ENCODE data around the gene PRKCA. TPM values are rescaled to one million over a fixed set of nuclear protein-coding genes. Genes with fewer than 3 reads are reported as not detected.

The PRKCA gene
- total RNA-seq, 4 donors from 2014 or later = 9.6 to 15.5 (median 11.1) TPM

DNA sequence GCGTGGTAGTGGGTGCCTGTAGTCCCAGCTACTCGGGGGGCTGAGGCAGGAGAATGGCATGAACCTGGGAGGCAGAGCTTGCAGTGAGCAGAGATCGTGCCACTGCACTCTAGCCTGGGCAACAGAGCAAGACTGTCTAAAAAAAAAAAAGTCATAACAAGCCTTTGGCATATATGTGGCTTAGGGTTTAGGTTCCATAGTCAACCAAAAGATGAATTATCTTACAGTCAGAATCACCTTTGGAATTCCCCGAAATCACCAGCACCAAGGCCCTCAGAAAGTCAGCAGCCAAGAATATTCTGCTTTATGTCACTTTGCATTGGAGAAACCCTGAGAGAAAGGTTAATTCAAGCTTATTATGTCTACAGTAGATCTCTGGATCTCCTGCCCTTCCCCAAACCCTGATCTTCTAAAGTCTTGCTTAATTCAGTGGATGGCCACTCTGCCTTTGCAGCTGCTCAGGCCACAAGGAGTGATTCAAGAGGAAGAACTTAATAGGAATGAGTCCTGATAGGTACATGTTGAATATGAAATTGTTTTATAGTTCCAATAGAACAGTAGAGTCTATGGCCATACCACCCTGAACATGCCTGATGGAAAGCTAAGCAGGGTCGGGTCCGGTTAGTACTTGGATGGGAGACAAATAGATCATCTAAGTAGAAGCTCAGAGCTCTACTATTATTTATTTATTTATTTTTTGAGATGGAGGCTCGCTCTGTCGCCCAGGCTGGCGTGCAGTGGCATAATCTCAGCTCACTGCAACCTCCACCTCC lies 336.5 kb downstream of the PRKCA start:
- TF ChIP-seq, protein P1, sequence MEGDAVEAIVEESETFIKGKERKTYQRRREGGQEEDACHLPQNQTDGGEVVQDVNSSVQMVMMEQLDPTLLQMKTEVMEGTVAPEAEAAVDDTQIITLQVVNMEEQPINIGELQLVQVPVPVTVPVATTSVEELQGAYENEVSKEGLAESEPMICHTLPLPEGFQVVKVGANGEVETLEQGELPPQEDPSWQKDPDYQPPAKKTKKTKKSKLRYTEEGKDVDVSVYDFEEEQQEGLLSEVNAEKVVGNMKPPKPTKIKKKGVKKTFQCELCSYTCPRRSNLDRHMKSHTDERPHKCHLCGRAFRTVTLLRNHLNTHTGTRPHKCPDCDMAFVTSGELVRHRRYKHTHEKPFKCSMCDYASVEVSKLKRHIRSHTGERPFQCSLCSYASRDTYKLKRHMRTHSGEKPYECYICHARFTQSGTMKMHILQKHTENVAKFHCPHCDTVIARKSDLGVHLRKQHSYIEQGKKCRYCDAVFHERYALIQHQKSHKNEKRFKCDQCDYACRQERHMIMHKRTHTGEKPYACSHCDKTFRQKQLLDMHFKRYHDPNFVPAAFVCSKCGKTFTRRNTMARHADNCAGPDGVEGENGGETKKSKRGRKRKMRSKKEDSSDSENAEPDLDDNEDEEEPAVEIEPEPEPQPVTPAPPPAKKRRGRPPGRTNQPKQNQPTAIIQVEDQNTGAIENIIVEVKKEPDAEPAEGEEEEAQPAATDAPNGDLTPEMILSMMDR (IDR thresholded peaks at IDR 0.05) = no peak
- TF ChIP-seq POLR2A (IDR thresholded peaks at IDR 0.05) = no peak
- intact Hi-C loops (cut with DNase I; ENCODE audit: low total_unique reads) = no loop called here
- WGBS, 2 donors = 96 to 98% methylated on average over 9 of the region's 9 CpGs
- peak in 1 of 2 donors; percentile 2 for DNase-seq (ENCODE audit: low spot score in 2 of 2)
- no peak overlapping the region for H3K4me3 ChIP-seq (ENCODE audit: low read depth, poor library complexity, severe bottlenecking)

DNA sequence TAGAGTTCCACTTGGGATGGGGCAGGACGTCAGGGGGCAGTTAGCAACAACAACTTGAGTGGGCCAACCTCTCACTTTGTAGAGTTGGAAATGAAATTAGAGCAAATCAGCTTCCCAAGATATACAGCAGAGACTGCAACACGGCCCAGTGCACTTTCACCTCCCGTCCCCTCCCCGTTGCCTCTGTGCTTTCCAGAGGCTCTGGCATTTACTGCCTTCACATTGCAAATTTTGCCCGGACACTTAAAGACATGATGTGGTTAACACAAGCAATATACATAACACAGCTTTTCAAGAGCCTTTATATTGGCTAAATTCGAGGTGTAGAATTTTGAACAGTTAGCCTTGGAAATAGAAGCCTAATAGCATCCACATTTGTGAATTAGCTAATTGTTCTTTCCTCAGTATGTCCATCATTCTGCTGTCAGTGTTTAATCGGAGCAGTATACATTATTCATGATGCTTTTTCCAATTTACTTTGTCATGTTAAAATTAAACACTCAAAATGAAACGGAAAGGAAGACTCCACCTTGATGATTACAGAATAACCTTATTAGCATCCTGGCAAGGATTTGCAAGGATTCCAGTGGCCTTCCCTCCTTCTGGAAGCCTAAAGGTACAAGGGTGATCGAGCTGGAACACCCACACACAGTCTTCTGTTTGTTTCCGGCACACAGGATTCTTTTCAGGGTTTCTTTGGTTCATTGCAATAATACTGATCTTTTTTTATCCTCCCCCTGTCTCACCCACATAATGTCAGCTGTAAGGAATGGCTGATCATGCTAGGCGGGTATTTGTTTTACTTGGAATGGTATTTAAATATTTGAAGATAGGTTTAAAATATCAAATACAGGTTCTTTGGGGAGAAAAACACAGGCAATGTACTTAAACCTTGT lies 341.6 kb downstream of the PRKCA start:
- 67 to 80% methylated on average over 11 of the region's 11 CpGs for WGBS, 2 donors
- TF ChIP-seq POLR2A (IDR thresholded peaks at IDR 0.05) = no peak
- peak in 1 of 2 donors; percentile 13 for DNase-seq (ENCODE audit: low spot score in 2 of 2)
- no peak overlapping the region for H3K4me3 ChIP-seq (ENCODE audit: low read depth, poor library complexity, severe bottlenecking)
- intact Hi-C loops (cut with DNase I; ENCODE audit: low total_unique reads) = no loop called here

DNA sequence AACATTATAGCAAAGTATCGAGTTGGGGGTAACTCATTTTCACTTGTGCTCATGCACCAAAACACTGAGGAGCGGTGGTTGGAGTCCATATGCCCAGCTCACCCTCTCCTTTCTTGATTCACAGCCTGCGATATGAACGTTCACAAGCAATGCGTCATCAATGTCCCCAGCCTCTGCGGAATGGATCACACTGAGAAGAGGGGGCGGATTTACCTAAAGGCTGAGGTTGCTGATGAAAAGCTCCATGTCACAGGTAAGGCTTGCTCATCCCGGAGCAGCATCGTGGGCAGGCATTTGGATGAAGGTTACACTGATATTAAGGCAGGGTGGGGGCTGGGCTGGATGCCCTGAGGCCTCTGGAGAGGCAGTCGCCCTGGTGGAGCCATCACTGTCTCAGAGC lies 342.8 kb downstream of the PRKCA start:
- WGBS, 2 donors = 94 to 98% methylated on average over 10 of the region's 10 CpGs
- DNase-seq (ENCODE audit: low spot score in 2 of 2) = peak in 1 of 2 donors; percentile 59
- no peak overlapping the region for H3K4me3 ChIP-seq (ENCODE audit: low read depth, poor library complexity, severe bottlenecking)
- intact Hi-C loops (cut with DNase I; ENCODE audit: low total_unique reads) = no loop called here
- TF ChIP-seq, protein P1 (IDR thresholded peaks at IDR 0.05) = no peak
- TF ChIP-seq POLR2A (IDR thresholded peaks at IDR 0.05) = no peak

DNA sequence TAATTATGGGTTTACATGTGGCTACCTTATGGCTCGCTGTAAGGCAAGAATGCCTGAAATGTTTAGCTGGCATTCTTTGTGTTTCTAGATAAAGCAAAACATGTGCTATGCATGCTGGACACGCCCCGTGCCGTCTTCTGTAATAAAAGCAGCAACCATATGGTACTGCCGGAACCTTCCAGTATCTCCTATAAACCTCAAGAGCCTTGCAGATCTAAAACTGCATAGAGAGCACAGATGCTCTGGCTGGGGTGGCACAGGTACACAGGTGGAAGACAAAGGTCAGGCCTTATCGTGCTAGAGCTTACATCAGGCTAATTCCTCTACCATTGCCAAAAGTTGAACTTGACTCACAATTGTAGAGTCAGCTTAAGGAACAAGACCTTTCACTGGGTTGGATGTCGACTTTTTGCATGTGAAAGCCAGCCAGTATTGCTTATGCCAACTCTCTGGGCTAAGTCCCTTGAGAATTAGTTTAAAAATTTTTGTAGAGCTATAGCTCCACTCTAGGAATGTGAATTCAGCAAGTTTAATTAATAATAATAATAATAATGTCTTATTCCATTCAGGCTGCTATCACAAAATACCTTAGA lies 345.1 kb downstream of the PRKCA start:
- WGBS, 2 donors = 74 to 78% methylated on average over 7 of the region's 7 CpGs
- no peak for TF ChIP-seq POLR2A (IDR thresholded peaks at IDR 0.05)
- TF ChIP-seq, protein P1 (IDR thresholded peaks at IDR 0.05) = no peak
- no peak for DNase-seq (ENCODE audit: low spot score in 2 of 2)
- intact Hi-C loops (cut with DNase I; ENCODE audit: low total_unique reads) = no loop called here
- no peak overlapping the region for H3K4me3 ChIP-seq (ENCODE audit: low read depth, poor library complexity, severe bottlenecking)

DNA sequence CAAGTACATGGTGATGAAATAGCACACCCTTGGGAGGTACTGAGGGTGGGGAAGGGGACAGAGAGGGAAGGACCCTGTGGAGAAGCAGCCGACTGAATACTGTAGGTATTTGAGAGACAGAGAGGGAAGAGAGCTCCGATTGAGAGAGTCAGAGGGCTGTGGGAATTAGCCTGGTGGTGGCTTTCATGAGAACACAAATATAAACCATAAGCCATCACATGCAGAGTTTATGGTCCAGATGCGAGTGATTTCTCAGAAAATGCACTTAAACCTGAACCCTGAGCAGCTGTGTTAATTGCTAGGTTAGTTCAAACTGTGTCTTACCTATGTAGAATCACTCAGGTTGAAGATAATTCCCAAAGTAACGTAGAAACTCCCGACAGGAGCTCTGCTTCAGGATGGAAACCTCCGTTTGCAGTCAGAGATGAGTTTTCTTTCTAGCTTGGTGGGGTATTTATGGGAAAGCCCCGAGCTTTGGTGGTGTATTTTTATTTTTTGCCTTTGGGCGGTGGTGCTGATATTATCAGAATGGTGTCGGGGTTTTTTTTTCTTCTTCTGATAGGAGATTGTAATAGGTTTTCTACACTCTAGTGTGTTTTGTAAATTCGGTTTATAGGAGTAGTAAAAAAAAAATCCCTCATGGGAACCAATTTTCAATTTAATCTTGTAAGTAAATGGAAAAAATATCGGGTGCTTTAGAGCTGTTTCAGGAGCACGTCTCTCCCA lies 347.6 kb downstream of the PRKCA start:
- WGBS, 2 donors = 74 to 77% methylated on average over 12 of the region's 12 CpGs
- H3K4me3 ChIP-seq (ENCODE audit: low read depth, poor library complexity, severe bottlenecking) = no peak overlapping the region
- TF ChIP-seq, protein P1 (IDR thresholded peaks at IDR 0.05) = no peak
- TF ChIP-seq POLR2A (IDR thresholded peaks at IDR 0.05) = no peak
- intact Hi-C loops (cut with DNase I; ENCODE audit: low total_unique reads) = no loop called here
- DNase-seq (ENCODE audit: low spot score in 2 of 2) = peak in 1 of 2 donors; percentile 62
